ENCODE measurements around the gene SHROOM3.

The SHROOM3 gene

DNA sequence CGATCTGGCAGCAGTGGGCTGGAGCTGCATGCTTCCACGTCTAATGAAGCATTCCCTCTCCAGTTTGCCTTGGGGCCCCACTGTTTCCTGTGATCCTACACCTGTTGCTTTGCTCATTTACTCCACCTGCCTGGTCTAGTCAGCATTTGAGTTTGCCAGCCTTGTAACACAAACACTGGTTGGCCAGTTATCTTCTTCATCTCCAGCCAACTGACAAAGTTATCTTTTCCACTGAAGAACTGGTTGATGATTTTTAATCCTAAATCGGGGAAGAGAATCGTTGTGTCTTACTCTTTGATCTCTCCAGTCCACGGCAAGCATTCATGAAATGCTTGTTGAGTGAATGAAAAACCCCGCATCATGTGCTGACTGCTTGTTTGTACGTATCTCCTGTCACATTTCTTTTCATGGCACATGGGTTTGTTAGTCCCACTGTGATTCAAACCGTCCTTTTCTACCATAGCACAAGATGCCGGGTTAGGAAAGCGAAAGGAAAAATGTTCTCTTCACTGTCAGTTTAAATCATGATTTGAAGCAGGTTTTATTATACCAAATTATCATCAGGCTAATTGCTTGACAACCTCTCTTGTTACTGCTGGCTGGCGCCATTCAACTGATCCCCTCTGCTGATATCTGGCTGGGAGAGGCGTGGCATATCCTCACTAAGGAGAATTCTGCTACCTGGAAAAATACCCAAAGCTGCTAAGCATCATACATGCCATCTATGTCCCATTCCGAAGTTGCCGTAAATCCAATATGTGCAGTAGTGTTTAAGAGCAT, 144.8 kb downstream of the SHROOM3 start:
- no peaks in the 10 kb centered on the region for H3K4me1 ChIP-seq (ENCODE audit: control insufficient read depth, insufficient read depth, low read length)
- no peaks in the 10 kb centered on the region for H3K27me3 ChIP-seq (ENCODE audit: control insufficient read depth, insufficient read depth, low read length)
- H3K9me3 ChIP-seq (ENCODE audit: control insufficient read depth, insufficient read depth, low read length): no peaks in the 10 kb centered on the region
- H3K27ac ChIP-seq (ENCODE audit: low read length): no peak overlapping the region
- no CpG with 5 or more reads among the region's 14 CpGs for WGBS (ENCODE audit: insufficient coverage, insufficient read length)
- no peak for DNase-seq (ENCODE audit: low read depth, low spot score)
- no peak overlapping the region for H3K4me3 ChIP-seq (ENCODE audit: low read length)
- no peaks in the 10 kb centered on the region for H3K36me3 ChIP-seq (ENCODE audit: control insufficient read depth, insufficient read depth, low read length)

- no CpG with 5 or more reads among the region's 4 CpGs for WGBS (ENCODE audit: insufficient coverage, insufficient read length)
- no peaks in the 10 kb centered on the region for H3K9me3 ChIP-seq (ENCODE audit: control insufficient read depth, insufficient read depth, low read length)
- no peaks in the 10 kb centered on the region for H3K36me3 ChIP-seq (ENCODE audit: control insufficient read depth, insufficient read depth, low read length)
- no peaks in the 10 kb centered on the region for H3K4me1 ChIP-seq (ENCODE audit: control insufficient read depth, insufficient read depth, low read length)
- H3K4me3 ChIP-seq (ENCODE audit: low read length): no peak overlapping the region
- no peak for DNase-seq (ENCODE audit: low read depth, low spot score)
- H3K27ac ChIP-seq (ENCODE audit: low read length): no peak overlapping the region
- no peaks in the 10 kb centered on the region for H3K27me3 ChIP-seq (ENCODE audit: control insufficient read depth, insufficient read depth, low read length)
Observed at GRCh38 chr4:76581077-76581962, 146.3 kb downstream of the SHROOM3 start.

GRCh38 chr4:76582074-76582816, 147.2 kb downstream of the SHROOM3 start:
- WGBS (ENCODE audit: insufficient coverage, insufficient read length): no CpG with 5 or more reads among the region's 2 CpGs
- Histone ChIP-seq H3K27me3 (ENCODE audit: control insufficient read depth, insufficient read depth, low read length) (no peaks in the 10 kb centered on the region), H3K4me3 (ENCODE audit: low read length) (no peak overlapping the region), H3K36me3 (ENCODE audit: control insufficient read depth, insufficient read depth, low read length) (no peaks in the 10 kb centered on the region), H3K27ac (ENCODE audit: low read length) (no peak overlapping the region), H3K9me3 (ENCODE audit: control insufficient read depth, insufficient read depth, low read length) (no peaks in the 10 kb centered on the region), H3K4me1 (ENCODE audit: control insufficient read depth, insufficient read depth, low read length) (no peaks in the 10 kb centered on the region)
- DNase-seq (ENCODE audit: low read depth, low spot score): no peak

GRCh38 chr4:76582817-76583087, 147.7 kb downstream of the SHROOM3 start:
- no peak overlapping the region for H3K27ac ChIP-seq (ENCODE audit: low read length)
- DNase-seq (ENCODE audit: low read depth, low spot score): no peak
- H3K36me3 ChIP-seq (ENCODE audit: control insufficient read depth, insufficient read depth, low read length): no peaks in the 10 kb centered on the region
- WGBS (ENCODE audit: insufficient coverage, insufficient read length): no CpG with 5 or more reads among the region's 3 CpGs
- H3K27me3 ChIP-seq (ENCODE audit: control insufficient read depth, insufficient read depth, low read length): no peaks in the 10 kb centered on the region
- no peaks in the 10 kb centered on the region for H3K9me3 ChIP-seq (ENCODE audit: control insufficient read depth, insufficient read depth, low read length)
- H3K4me3 ChIP-seq (ENCODE audit: low read length): no peak overlapping the region
- no peaks in the 10 kb centered on the region for H3K4me1 ChIP-seq (ENCODE audit: control insufficient read depth, insufficient read depth, low read length)

- no peaks in the 10 kb centered on the region for H3K36me3 ChIP-seq (ENCODE audit: control insufficient read depth, insufficient read depth, low read length)
- no peak overlapping the region for H3K4me3 ChIP-seq (ENCODE audit: low read length)
- peaks cover 6% of the 10 kb centered on the region for H3K4me1 ChIP-seq (ENCODE audit: control insufficient read depth, insufficient read depth, low read length)
- WGBS (ENCODE audit: insufficient coverage, insufficient read length): no CpG with 5 or more reads among the region's 9 CpGs
- DNase-seq (ENCODE audit: low read depth, low spot score): no peak
- H3K9me3 ChIP-seq (ENCODE audit: control insufficient read depth, insufficient read depth, low read length): no peaks in the 10 kb centered on the region
- H3K27me3 ChIP-seq (ENCODE audit: control insufficient read depth, insufficient read depth, low read length): no peaks in the 10 kb centered on the region
- H3K27ac ChIP-seq (ENCODE audit: low read length): no peak overlapping the region
Observed at GRCh38 chr4:76584241-76585152, 149.5 kb downstream of the SHROOM3 start.

DNA sequence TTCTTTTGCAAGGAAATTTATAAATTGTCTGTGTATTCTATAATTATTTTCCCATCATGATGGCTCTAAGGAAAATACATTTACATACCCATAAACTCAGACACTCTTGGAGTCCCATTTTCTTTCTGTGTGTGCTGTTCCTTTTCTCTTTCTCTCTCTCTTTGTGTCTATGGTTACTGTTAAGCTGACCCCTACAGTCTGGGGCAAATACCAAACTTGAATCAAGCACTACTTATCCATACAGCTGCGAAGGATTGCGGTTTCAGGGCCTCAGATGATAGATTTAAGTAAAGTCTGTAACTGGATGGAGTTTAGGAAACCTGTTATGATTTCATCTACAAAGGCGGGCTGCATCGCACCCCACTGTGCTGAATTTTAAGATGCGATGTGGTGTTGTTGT, 150.2 kb downstream of the SHROOM3 start:
- Histone ChIP-seq H3K4me1 (ENCODE audit: control insufficient read depth, insufficient read depth, low read length) (peaks cover 7% of the 10 kb centered on the region), H3K9me3 (ENCODE audit: control insufficient read depth, insufficient read depth, low read length) (no peaks in the 10 kb centered on the region), H3K36me3 (ENCODE audit: control insufficient read depth, insufficient read depth, low read length) (no peaks in the 10 kb centered on the region), H3K27ac (ENCODE audit: low read length) (no peak overlapping the region), H3K27me3 (ENCODE audit: control insufficient read depth, insufficient read depth, low read length) (no peaks in the 10 kb centered on the region), H3K4me3 (ENCODE audit: low read length) (no peak overlapping the region)
- no CpG with 5 or more reads among the region's 5 CpGs for WGBS (ENCODE audit: insufficient coverage, insufficient read length)
- no peak for DNase-seq (ENCODE audit: low read depth, low spot score)

GRCh38 chr4:76585897-76586360, 150.9 kb downstream of the SHROOM3 start:
- Histone ChIP-seq H3K4me1 (ENCODE audit: control insufficient read depth, insufficient read depth, low read length) (peaks cover 7% of the 10 kb centered on the region), H3K27me3 (ENCODE audit: control insufficient read depth, insufficient read depth, low read length) (no peaks in the 10 kb centered on the region), H3K27ac (ENCODE audit: low read length) (no peak overlapping the region), H3K4me3 (ENCODE audit: low read length) (peak overlapping the region; percentile 3; the same call in 1 of the 2 replicates), H3K36me3 (ENCODE audit: control insufficient read depth, insufficient read depth, low read length) (no peaks in the 10 kb centered on the region), H3K9me3 (ENCODE audit: control insufficient read depth, insufficient read depth, low read length) (no peaks in the 10 kb centered on the region)
- no CpG with 5 or more reads among the region's 28 CpGs for WGBS (ENCODE audit: insufficient coverage, insufficient read length)
- DNase-seq (ENCODE audit: low read depth, low spot score): peak; percentile 70

GRCh38 chr4:76588274-76588673, 153.2 kb downstream of the SHROOM3 start:
- Histone ChIP-seq H3K36me3 (ENCODE audit: control insufficient read depth, insufficient read depth, low read length) (no peaks in the 10 kb centered on the region), H3K27me3 (ENCODE audit: control insufficient read depth, insufficient read depth, low read length) (no peaks in the 10 kb centered on the region), H3K4me1 (ENCODE audit: control insufficient read depth, insufficient read depth, low read length) (peaks cover 7% of the 10 kb centered on the region), H3K9me3 (ENCODE audit: control insufficient read depth, insufficient read depth, low read length) (no peaks in the 10 kb centered on the region), H3K4me3 (ENCODE audit: low read length) (no peak overlapping the region), H3K27ac (ENCODE audit: low read length) (no peak overlapping the region)
- no peak for DNase-seq (ENCODE audit: low read depth, low spot score)
- no CpG with 5 or more reads among the region's 2 CpGs for WGBS (ENCODE audit: insufficient coverage, insufficient read length)

GRCh38 chr4:76589402-76589801, 154.4 kb downstream of the SHROOM3 start:
- no peaks in the 10 kb centered on the region for H3K36me3 ChIP-seq (ENCODE audit: control insufficient read depth, insufficient read depth, low read length)
- peaks cover 7% of the 10 kb centered on the region for H3K4me1 ChIP-seq (ENCODE audit: control insufficient read depth, insufficient read depth, low read length)
- no peak overlapping the region for H3K4me3 ChIP-seq (ENCODE audit: low read length)
- H3K27me3 ChIP-seq (ENCODE audit: control insufficient read depth, insufficient read depth, low read length): no peaks in the 10 kb centered on the region
- no CpG with 5 or more reads among the region's 1 CpG for WGBS (ENCODE audit: insufficient coverage, insufficient read length)
- peak overlapping the region; percentile 25 for H3K27ac ChIP-seq (ENCODE audit: low read length)
- no peak for DNase-seq (ENCODE audit: low read depth, low spot score)
- no peaks in the 10 kb centered on the region for H3K9me3 ChIP-seq (ENCODE audit: control insufficient read depth, insufficient read depth, low read length)
